ENCODE results near the gene STH.

DNA sequence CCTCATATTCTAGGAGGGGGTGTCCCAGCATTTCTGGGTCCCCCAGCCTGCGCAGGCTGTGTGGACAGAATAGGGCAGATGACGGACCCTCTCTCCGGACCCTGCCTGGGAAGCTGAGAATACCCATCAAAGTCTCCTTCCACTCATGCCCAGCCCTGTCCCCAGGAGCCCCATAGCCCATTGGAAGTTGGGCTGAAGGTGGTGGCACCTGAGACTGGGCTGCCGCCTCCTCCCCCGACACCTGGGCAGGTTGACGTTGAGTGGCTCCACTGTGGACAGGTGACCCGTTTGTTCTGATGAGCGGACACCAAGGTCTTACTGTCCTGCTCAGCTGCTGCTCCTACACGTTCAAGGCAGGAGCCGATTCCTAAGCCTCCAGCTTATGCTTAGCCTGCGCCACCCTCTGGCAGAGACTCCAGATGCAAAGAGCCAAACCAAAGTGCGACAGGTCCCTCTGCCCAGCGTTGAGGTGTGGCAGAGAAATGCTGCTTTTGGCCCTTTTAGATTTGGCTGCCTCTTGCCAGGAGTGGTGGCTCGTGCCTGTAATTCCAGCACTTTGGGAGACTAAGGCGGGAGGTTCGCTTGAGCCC lies 11.6 kb downstream of the STH start:
- TF ChIP-seq, protein P1, sequence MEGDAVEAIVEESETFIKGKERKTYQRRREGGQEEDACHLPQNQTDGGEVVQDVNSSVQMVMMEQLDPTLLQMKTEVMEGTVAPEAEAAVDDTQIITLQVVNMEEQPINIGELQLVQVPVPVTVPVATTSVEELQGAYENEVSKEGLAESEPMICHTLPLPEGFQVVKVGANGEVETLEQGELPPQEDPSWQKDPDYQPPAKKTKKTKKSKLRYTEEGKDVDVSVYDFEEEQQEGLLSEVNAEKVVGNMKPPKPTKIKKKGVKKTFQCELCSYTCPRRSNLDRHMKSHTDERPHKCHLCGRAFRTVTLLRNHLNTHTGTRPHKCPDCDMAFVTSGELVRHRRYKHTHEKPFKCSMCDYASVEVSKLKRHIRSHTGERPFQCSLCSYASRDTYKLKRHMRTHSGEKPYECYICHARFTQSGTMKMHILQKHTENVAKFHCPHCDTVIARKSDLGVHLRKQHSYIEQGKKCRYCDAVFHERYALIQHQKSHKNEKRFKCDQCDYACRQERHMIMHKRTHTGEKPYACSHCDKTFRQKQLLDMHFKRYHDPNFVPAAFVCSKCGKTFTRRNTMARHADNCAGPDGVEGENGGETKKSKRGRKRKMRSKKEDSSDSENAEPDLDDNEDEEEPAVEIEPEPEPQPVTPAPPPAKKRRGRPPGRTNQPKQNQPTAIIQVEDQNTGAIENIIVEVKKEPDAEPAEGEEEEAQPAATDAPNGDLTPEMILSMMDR (IDR thresholded peaks at IDR 0.05) = no peak
- no peak for TF ChIP-seq POLR2A (IDR thresholded peaks at IDR 0.05)
